Mesothelial cell of epicardium (in vitro differentiated cells): ENCODE data around the gene PRDM5. TPM values are rescaled to one million over a fixed set of nuclear protein-coding genes. Genes with fewer than 3 reads are reported as not detected.

Source experiments
- DNase-seq, 2 experiments: peaks; one replicate each; pipeline ENCODE4 v3.0.0; 2021; ENCODE audit warnings: low spot score in 2 of 2; ENCODE audit not compliant: unreplicated experiment in 2 of 2
- H3K27ac Mint-ChIP-seq: 2 replicates; pipeline ENCODE4 v1.8.0; 2021; ENCODE audit warnings: mixed read lengths
- H3K27me3 Mint-ChIP-seq: 2 replicates; pipeline ENCODE4 v1.8.0; 2021; ENCODE audit warnings: low read depth, mixed read lengths
- H3K36me3 Mint-ChIP-seq: 2 replicates; pipeline ENCODE4 v1.8.0; 2021; ENCODE audit warnings: mixed read lengths
- H3K4me1 Mint-ChIP-seq: 2 replicates; pipeline ENCODE4 v1.8.0; 2021; ENCODE audit warnings: mixed read lengths
- H3K4me3 Mint-ChIP-seq: 2 replicates; pipeline ENCODE4 v1.8.0; 2021; ENCODE audit warnings: mild to moderate bottlenecking, moderate library complexity, mixed read lengths
- H3K9me3 Mint-ChIP-seq: 2 replicates; pipeline ENCODE4 v1.8.0; 2021; ENCODE audit warnings: mixed read lengths
- CTCF ChIP-seq: fragments of 200-600 bp; sonication (generic); IDR thresholded peaks from one replicate; pipeline ENCODE4 v1.5.0; 2021; ENCODE audit warnings: antibody characterized with exemption; ENCODE audit not compliant: unreplicated experiment
- total RNA-seq: library from RNA; stranded (reverse); gene quantifications from 3 replicates; pipeline ENCODE4 v1.2.1, GENCODE V29; 2021

The PRDM5 gene
- total RNA-seq, 1 donor from 2014 or later: 30.2 TPM

GRCh38 chr4:120723105-120723504 is 199.4 kb downstream of the PRDM5 start:
- no peak overlapping the region for H3K4me3 Mint-ChIP-seq
- H3K9me3 Mint-ChIP-seq: peaks cover 5% of the 10 kb centered on the region
- no peak overlapping the region for H3K27ac Mint-ChIP-seq
- peaks cover 3% of the 10 kb centered on the region for H3K36me3 Mint-ChIP-seq
- no peak for TF ChIP-seq CTCF
- no peak for DNase-seq
- no peaks in the 10 kb centered on the region for H3K27me3 Mint-ChIP-seq
- peaks cover 22% of the 10 kb centered on the region for H3K4me1 Mint-ChIP-seq

GRCh38 chr4:120722655-120723054 is 199.9 kb downstream of the PRDM5 start:
- DNase-seq: no peak
- H3K9me3 Mint-ChIP-seq: peaks cover 5% of the 10 kb centered on the region
- H3K27me3 Mint-ChIP-seq: no peaks in the 10 kb centered on the region
- H3K36me3 Mint-ChIP-seq: peaks cover 3% of the 10 kb centered on the region
- no peak for TF ChIP-seq CTCF
- H3K4me1 Mint-ChIP-seq: peaks cover 22% of the 10 kb centered on the region
- H3K27ac Mint-ChIP-seq: no peak overlapping the region
- H3K4me3 Mint-ChIP-seq: no peak overlapping the region

GRCh38 chr4:120720354-120720934 is 202.1 kb downstream of the PRDM5 start:
- H3K4me3 Mint-ChIP-seq: no peak overlapping the region
- H3K27me3 Mint-ChIP-seq: no peaks in the 10 kb centered on the region
- H3K4me1 Mint-ChIP-seq: peaks cover 18% of the 10 kb centered on the region
- no peak overlapping the region for H3K27ac Mint-ChIP-seq
- H3K9me3 Mint-ChIP-seq: peaks cover 5% of the 10 kb centered on the region
- no peak for TF ChIP-seq CTCF
- H3K36me3 Mint-ChIP-seq: peaks cover 3% of the 10 kb centered on the region
- no peak for DNase-seq

GRCh38 chr4:120718979-120719566 is 203.5 kb downstream of the PRDM5 start:
- no peak for DNase-seq
- H3K9me3 Mint-ChIP-seq: peaks cover 2% of the 10 kb centered on the region
- H3K4me3 Mint-ChIP-seq: no peak overlapping the region
- peaks cover under 1% of the 10 kb centered on the region for H3K36me3 Mint-ChIP-seq
- no peaks in the 10 kb centered on the region for H3K27me3 Mint-ChIP-seq
- peaks cover 19% of the 10 kb centered on the region for H3K4me1 Mint-ChIP-seq
- no peak overlapping the region for H3K27ac Mint-ChIP-seq
- no peak for TF ChIP-seq CTCF

- Mint-ChIP-seq H3K9me3 (peaks cover 4% of the 10 kb centered on the region), H3K4me1 (peaks cover 20% of the 10 kb centered on the region), H3K27ac (no peak overlapping the region), H3K36me3 (peaks cover 2% of the 10 kb centered on the region), H3K4me3 (no peak overlapping the region), H3K27me3 (no peaks in the 10 kb centered on the region)
- no peak for DNase-seq
- no peak for TF ChIP-seq CTCF
Observed at GRCh38 chr4:120716346-120716745, 206.2 kb downstream of the PRDM5 start.
